ENCODE measurements around the gene SLC24A4. TPM values are rescaled to one million over a fixed set of nuclear protein-coding genes. Genes with fewer than 3 reads are reported as not detected.

The SLC24A4 gene
- total and polyA plus RNA-seq, 5 donors from 2014 or later = 0.91 TPM; not detected in 4

DNA sequence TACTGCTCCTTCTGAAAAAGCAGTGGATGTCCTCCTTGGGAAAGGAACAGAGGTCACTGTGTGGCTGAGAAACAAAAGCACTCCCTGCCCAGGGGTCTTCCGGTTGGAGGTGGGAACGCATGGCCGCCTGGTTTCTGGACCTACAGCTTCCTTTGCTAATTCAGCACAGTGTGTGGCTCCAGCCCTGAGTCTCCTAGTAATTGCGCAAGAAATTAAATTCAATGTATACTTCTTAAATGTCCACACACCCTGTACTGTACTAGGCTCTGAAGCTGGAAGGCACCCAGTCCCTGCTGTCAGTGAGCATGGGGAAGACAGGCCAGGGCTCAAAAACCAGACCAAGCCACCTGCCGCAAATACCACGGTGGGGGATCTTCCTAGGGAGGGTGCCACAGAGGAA is 13.4 kb downstream of the SLC24A4 start:
- Mint-ChIP-seq H3K9me3 (no peaks in the 10 kb centered on the region), H3K4me3 (no peak overlapping the region), H3K27me3 (peaks cover 6% of the 10 kb centered on the region), H3K4me1 (peaks cover 0 to 2% (median 0%) of the 10 kb centered on the region in 4 donors), H3K36me3 (no peaks in the 10 kb centered on the region), H3K27ac (no peak overlapping the region)
- Histone ChIP-seq H3K9me3 (ENCODE audit: control insufficient read depth in 2 of 2, low read length in 2 of 2) (no peaks in the 10 kb centered on the region), H3K27me3 (ENCODE audit: control insufficient read depth, insufficient read depth, low read length) (no peaks in the 10 kb centered on the region), H3K4me3 (ENCODE audit: low read depth, low read length) (no peak overlapping the region), H3K36me3 (ENCODE audit: control insufficient read depth, insufficient read depth, low read length) (no peaks in the 10 kb centered on the region), H3K27ac (ENCODE audit: insufficient read depth, low read length, poor library complexity, severe bottlenecking) (no peak overlapping the region), H3K4me1 (ENCODE audit: control insufficient read depth, insufficient read depth, low read length, poor library complexity, severe bottlenecking) (no peaks in the 10 kb centered on the region)
- ATAC-seq (ENCODE audit: low read depth in 2 of 2) = no peak
- no peak for DNase-seq

DNA sequence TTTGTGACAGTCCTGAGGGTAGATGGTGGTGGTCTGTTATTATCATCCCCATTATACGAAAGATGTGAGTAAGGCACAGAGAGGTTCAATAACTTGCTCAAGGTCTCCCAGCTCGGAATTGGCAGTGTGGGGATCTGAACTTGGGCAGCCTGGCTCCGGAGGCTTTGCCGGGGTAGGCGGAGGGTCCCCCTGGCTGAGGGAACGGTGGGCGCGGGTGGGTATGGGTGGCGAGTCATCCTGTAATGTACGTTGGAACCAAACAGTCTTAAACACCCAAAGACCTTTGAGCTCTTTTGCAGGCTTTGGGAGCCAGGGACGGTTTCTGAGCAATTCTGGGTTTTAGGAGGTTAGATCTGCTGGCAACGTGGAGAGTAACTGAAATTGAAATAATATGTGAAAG is 16.5 kb downstream of the SLC24A4 start:
- Mint-ChIP-seq H3K27me3 (peaks cover 22% of the 10 kb centered on the region), H3K4me1 (peaks cover 0 to 5% (median 2%) of the 10 kb centered on the region in 4 donors), H3K9me3 (peaks cover 0 to 3% (median 0%) of the 10 kb centered on the region in 7 donors), H3K4me3 (no peak overlapping the region), H3K36me3 (no peaks in the 10 kb centered on the region), H3K27ac (no peak overlapping the region)
- Histone ChIP-seq H3K4me1 (ENCODE audit: control insufficient read depth, insufficient read depth, low read length, poor library complexity, severe bottlenecking) (no peaks in the 10 kb centered on the region), H3K4me3 (ENCODE audit: low read depth, low read length) (no peak overlapping the region), H3K36me3 (ENCODE audit: control insufficient read depth, insufficient read depth, low read length) (no peaks in the 10 kb centered on the region), H3K27me3 (ENCODE audit: control insufficient read depth, insufficient read depth, low read length) (no peaks in the 10 kb centered on the region), H3K27ac (ENCODE audit: insufficient read depth, low read length, poor library complexity, severe bottlenecking) (no peak overlapping the region), H3K9me3 (ENCODE audit: control insufficient read depth in 2 of 2, low read length in 2 of 2) (no peaks in the 10 kb centered on the region)
- DNase-seq (no peak), ATAC-seq (ENCODE audit: low read depth in 2 of 2) (no peak)

DNA sequence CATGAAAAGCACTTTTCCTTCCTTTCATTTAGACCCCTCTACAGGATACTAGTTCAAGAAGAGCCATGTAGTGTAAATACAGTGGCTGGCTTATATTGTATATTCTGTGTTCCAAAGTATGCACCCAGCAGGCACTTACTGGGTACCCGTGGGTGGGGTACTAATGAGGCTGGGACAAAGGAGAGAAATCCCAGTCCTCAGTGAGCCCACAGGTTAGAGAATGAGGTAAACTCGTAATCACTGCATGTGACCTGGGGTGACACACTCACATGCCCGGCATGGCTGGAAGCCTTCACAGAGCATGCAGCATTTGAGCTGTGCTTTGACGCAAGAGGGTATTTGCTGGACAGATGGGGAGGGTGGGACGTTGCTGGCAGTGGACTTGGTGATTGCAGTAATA is 17.1 kb downstream of the SLC24A4 start:
- DNase-seq = no peak
- Histone ChIP-seq H3K9me3 (ENCODE audit: control insufficient read depth in 2 of 2, low read length in 2 of 2) (no peaks in the 10 kb centered on the region), H3K27ac (ENCODE audit: insufficient read depth, low read length, poor library complexity, severe bottlenecking) (no peak overlapping the region), H3K36me3 (ENCODE audit: control insufficient read depth, insufficient read depth, low read length) (no peaks in the 10 kb centered on the region), H3K4me1 (ENCODE audit: control insufficient read depth, insufficient read depth, low read length, poor library complexity, severe bottlenecking) (no peaks in the 10 kb centered on the region), H3K27me3 (ENCODE audit: control insufficient read depth, insufficient read depth, low read length) (no peaks in the 10 kb centered on the region), H3K4me3 (ENCODE audit: low read depth, low read length) (no peak overlapping the region)
- Mint-ChIP-seq H3K27ac (no peak overlapping the region), H3K9me3 (peaks cover 0 to 3% (median 0%) of the 10 kb centered on the region in 7 donors), H3K4me3 (no peak overlapping the region), H3K4me1 (peaks cover 0 to 5% (median 2%) of the 10 kb centered on the region in 4 donors), H3K27me3 (peaks cover 22% of the 10 kb centered on the region), H3K36me3 (no peaks in the 10 kb centered on the region)
- ATAC-seq (ENCODE audit: low read depth in 2 of 2) = no peak

DNA sequence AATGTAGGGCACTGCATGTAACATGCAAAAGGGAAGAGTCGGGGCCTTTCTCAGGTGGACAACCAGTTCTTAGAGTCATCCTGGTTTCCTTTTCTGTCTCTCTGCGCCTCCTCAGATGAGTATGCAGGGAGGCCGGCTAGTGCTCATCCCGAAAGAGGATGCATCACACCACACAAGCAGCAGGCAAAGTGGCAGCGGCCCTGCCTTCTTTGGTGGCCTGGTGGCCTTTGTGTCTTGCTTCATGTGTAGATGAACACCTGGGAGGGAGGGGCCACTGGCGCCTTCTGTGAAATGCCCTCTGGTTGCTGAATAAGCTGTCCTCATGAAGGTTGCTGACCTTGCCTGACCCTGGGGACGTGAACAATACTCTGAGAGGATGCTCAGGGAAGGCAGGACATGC is 18.0 kb downstream of the SLC24A4 start:
- Mint-ChIP-seq H3K27me3 (peaks cover 22% of the 10 kb centered on the region), H3K27ac (no peak overlapping the region), H3K36me3 (no peaks in the 10 kb centered on the region), H3K9me3 (peaks cover 0 to 3% (median 0%) of the 10 kb centered on the region in 7 donors), H3K4me1 (peaks cover 0 to 5% (median 2%) of the 10 kb centered on the region in 4 donors), H3K4me3 (no peak overlapping the region)
- ATAC-seq (ENCODE audit: low read depth in 2 of 2) = no peak
- no peaks in the 10 kb centered on the region for H3K36me3 ChIP-seq (ENCODE audit: control insufficient read depth, insufficient read depth, low read length)
- no peak overlapping the region for H3K4me3 ChIP-seq (ENCODE audit: low read depth, low read length)
- no peaks in the 10 kb centered on the region for H3K4me1 ChIP-seq (ENCODE audit: control insufficient read depth, insufficient read depth, low read length, poor library complexity, severe bottlenecking)
- no peak overlapping the region for H3K27ac ChIP-seq (ENCODE audit: insufficient read depth, low read length, poor library complexity, severe bottlenecking)
- no peak for DNase-seq
- H3K9me3 ChIP-seq (ENCODE audit: control insufficient read depth in 2 of 2, low read length in 2 of 2) = no peaks in the 10 kb centered on the region
- H3K27me3 ChIP-seq (ENCODE audit: control insufficient read depth, insufficient read depth, low read length) = no peaks in the 10 kb centered on the region

DNA sequence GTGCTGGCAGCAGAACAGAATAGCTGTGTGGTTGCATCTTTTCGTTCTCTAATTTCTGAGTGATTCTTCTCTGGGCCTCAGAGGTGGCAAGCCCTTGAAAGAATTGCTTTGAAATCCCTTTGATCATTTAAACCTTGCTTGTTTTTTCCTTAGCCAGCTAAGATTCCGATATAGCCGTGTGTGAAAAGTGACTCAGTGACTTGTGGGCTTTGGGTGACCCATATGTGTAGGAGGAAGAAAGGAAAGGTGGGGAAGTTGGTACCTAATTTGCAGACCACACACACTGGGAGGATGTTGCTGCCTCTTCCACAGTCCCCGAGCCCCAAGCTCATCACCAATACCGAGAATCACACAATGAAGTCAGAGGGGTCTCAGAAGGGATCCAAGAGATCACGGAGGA is 18.8 kb downstream of the SLC24A4 start:
- H3K36me3 ChIP-seq (ENCODE audit: control insufficient read depth, insufficient read depth, low read length) = no peaks in the 10 kb centered on the region
- H3K27me3 ChIP-seq (ENCODE audit: control insufficient read depth, insufficient read depth, low read length) = no peaks in the 10 kb centered on the region
- Mint-ChIP-seq H3K27me3 (peaks cover 22% of the 10 kb centered on the region), H3K27ac (no peak overlapping the region), H3K4me1 (peaks cover 0 to 5% (median 2%) of the 10 kb centered on the region in 4 donors), H3K36me3 (no peaks in the 10 kb centered on the region), H3K9me3 (peaks cover 0 to 3% (median 0%) of the 10 kb centered on the region in 7 donors), H3K4me3 (no peak overlapping the region)
- no peak overlapping the region for H3K4me3 ChIP-seq (ENCODE audit: low read depth, low read length)
- H3K4me1 ChIP-seq (ENCODE audit: control insufficient read depth, insufficient read depth, low read length, poor library complexity, severe bottlenecking) = no peaks in the 10 kb centered on the region
- ATAC-seq (ENCODE audit: low read depth in 2 of 2) (no peak), DNase-seq (peak in 1 of 3 donors; percentile 8)
- H3K27ac ChIP-seq (ENCODE audit: insufficient read depth, low read length, poor library complexity, severe bottlenecking) = no peak overlapping the region
- H3K9me3 ChIP-seq (ENCODE audit: control insufficient read depth in 2 of 2, low read length in 2 of 2) = no peaks in the 10 kb centered on the region

DNA sequence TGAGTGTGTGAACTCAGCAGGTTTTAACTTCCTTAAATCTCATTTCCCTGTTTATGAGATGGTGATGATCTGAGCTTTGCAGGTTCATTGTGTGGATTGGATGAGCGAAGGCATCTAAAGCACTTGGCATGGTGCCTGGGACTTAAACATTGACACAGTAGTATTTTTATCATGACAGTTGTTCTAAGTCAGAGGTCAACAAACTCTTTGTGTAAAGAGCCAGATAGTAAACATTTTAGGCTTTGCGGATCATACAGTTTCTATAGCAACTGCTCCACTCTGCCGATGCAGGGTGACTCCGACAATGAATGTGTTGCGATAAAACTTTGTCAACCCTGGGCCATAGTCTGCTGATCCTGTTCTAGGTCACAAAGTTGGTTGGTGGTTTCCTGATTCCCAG is 25.2 kb downstream of the SLC24A4 start:
- Histone ChIP-seq H3K4me3 (ENCODE audit: low read depth, low read length) (no peak overlapping the region), H3K27ac (ENCODE audit: insufficient read depth, low read length, poor library complexity, severe bottlenecking) (no peak overlapping the region), H3K27me3 (ENCODE audit: control insufficient read depth, insufficient read depth, low read length) (peaks cover 6% of the 10 kb centered on the region), H3K9me3 (ENCODE audit: control insufficient read depth in 2 of 2, low read length in 2 of 2) (no peaks in the 10 kb centered on the region), H3K4me1 (ENCODE audit: control insufficient read depth, insufficient read depth, low read length, poor library complexity, severe bottlenecking) (no peaks in the 10 kb centered on the region), H3K36me3 (ENCODE audit: control insufficient read depth, insufficient read depth, low read length) (no peaks in the 10 kb centered on the region)
- H3K4me3 Mint-ChIP-seq = no peak overlapping the region
- H3K9me3 Mint-ChIP-seq = peaks cover 0 to 3% (median 0%) of the 10 kb centered on the region in 7 donors
- H3K27ac Mint-ChIP-seq = no peak overlapping the region
- no peaks in the 10 kb centered on the region for H3K36me3 Mint-ChIP-seq
- no peaks in the 10 kb centered on the region for H3K4me1 Mint-ChIP-seq
- peaks cover 7% of the 10 kb centered on the region for H3K27me3 Mint-ChIP-seq
- DNase-seq (no peak), ATAC-seq (ENCODE audit: low read depth in 2 of 2) (no peak)

DNA sequence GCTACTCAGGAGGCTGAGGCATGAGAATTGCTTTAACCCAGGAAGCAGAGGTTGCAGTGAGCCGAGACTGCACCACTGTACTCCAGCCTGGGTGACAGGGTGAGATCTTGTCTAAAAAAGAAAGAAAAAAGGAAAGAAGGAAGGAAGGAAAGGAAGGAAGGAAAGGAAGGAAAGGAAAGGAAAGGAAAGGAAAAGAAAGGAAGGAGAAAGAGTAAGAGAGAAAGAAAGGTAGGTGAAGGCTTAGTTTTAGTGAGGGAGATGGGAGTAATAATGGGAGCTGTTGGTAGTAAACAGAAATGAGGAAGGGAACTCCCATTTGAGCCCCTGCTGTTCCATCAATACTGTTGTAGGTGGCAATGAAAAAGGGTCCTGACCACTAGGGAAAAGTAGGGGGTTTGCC is 28.8 kb downstream of the SLC24A4 start:
- Histone ChIP-seq H3K4me3 (ENCODE audit: low read depth, low read length) (no peak overlapping the region), H3K27me3 (ENCODE audit: control insufficient read depth, insufficient read depth, low read length) (peaks cover 6% of the 10 kb centered on the region), H3K9me3 (ENCODE audit: control insufficient read depth in 2 of 2, low read length in 2 of 2) (no peaks in the 10 kb centered on the region), H3K4me1 (ENCODE audit: control insufficient read depth, insufficient read depth, low read length, poor library complexity, severe bottlenecking) (no peaks in the 10 kb centered on the region), H3K27ac (ENCODE audit: insufficient read depth, low read length, poor library complexity, severe bottlenecking) (no peak overlapping the region), H3K36me3 (ENCODE audit: control insufficient read depth, insufficient read depth, low read length) (no peaks in the 10 kb centered on the region)
- ATAC-seq (ENCODE audit: low read depth in 2 of 2) (no peak), DNase-seq (no peak)
- no peaks in the 10 kb centered on the region for H3K36me3 Mint-ChIP-seq
- no peaks in the 10 kb centered on the region for H3K27me3 Mint-ChIP-seq
- H3K4me3 Mint-ChIP-seq = no peak overlapping the region
- no peak overlapping the region for H3K27ac Mint-ChIP-seq
- H3K9me3 Mint-ChIP-seq = no peaks in the 10 kb centered on the region
- H3K4me1 Mint-ChIP-seq = no peaks in the 10 kb centered on the region

DNA sequence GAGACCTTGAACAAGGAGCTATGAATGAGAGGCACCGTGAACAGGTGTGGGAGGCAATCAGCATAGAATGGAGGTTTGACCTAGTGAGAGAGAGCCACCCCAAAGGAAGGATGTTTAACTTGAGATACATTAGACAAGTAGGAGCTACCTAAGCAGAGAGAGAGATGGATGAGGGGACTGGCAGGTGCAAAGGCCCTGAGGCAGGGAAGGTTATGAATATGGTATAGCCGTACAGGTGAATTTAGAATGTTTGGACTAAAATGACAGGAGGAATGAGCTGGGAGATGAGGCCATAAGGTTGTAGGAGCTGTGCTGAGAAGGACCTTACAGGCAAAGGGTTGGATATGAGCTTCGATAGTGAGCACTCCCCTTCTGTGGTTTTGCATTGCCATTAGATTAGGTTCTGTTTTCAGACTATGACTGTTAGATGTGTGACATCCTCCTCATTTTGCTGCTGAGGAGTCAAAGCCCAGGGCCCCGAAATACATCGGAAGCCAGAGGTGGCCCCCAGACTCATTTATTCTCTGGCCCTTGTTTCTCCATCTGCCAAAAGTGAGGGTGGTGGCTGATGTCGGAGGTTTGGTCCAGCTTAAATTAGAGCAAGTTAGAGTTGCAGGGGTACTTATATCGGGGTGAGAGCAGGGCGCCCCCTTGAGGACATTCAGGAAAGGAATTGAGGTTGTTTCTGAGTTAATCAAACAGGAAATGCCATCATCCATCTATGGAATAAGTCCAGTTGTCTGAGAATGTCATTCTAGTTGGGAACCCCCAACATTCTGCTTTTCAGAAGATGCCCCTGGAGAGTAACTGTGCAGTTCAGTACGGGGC is 29.4 kb downstream of the SLC24A4 start:
- Mint-ChIP-seq H3K4me1 (no peaks in the 10 kb centered on the region), H3K4me3 (no peak overlapping the region), H3K36me3 (no peaks in the 10 kb centered on the region), H3K9me3 (no peaks in the 10 kb centered on the region), H3K27me3 (no peaks in the 10 kb centered on the region), H3K27ac (no peak overlapping the region)
- no peak overlapping the region for H3K27ac ChIP-seq (ENCODE audit: insufficient read depth, low read length, poor library complexity, severe bottlenecking)
- H3K27me3 ChIP-seq (ENCODE audit: control insufficient read depth, insufficient read depth, low read length) = peaks cover 6% of the 10 kb centered on the region
- no peaks in the 10 kb centered on the region for H3K9me3 ChIP-seq (ENCODE audit: control insufficient read depth in 2 of 2, low read length in 2 of 2)
- DNase-seq (peak in 1 of 3 donors; percentile 72), ATAC-seq (ENCODE audit: low read depth in 2 of 2) (no peak)
- H3K4me1 ChIP-seq (ENCODE audit: control insufficient read depth, insufficient read depth, low read length, poor library complexity, severe bottlenecking) = no peaks in the 10 kb centered on the region
- H3K4me3 ChIP-seq (ENCODE audit: low read depth, low read length) = no peak overlapping the region
- H3K36me3 ChIP-seq (ENCODE audit: control insufficient read depth, insufficient read depth, low read length) = no peaks in the 10 kb centered on the region
